ENCODE data around the gene SOWAHA.

- TF ChIP-seq CTCF (conservative IDR thresholded peaks at IDR 0.05) (no peak), EZH2 (IDR thresholded peaks at IDR 0.05; ENCODE audit: low read depth) (no peak)
These were observed 31.0 kb upstream of the SOWAHA start for GRCh38 chr5:132782101-132782500.

Measured in PC-9 (cell line).